Neural progenitor cell (in vitro differentiated cells): ENCODE measurements around the gene NCAM1. TPM values are rescaled to one million over a fixed set of nuclear protein-coding genes. Genes with fewer than 3 reads are reported as not detected.

Source experiments
- DNase-seq: peaks from one replicate; pipeline ENCODE4 v3.0.0-alpha.2; 2016; ENCODE audit warnings: low spot score
- H2AFZ ChIP-seq: fragments of 200-600 bp; sonication (generic); replicated peaks from 2 replicates; pipeline ENCODE4 v1.6.1; 2016; ENCODE audit warnings: antibody characterized with exemption
- H3F3A ChIP-seq: fragments of 200-600 bp; sonication (generic); 2 replicates; pipeline ENCODE4 v1.6.1; 2016; ENCODE audit warnings: antibody characterized with exemption, low read depth
- H3K27ac ChIP-seq: fragments of 200-600 bp; sonication (generic); 2 replicates; pipeline ENCODE4 v1.5.1; 2016; ENCODE audit warnings: mild to moderate bottlenecking
- H3K27me3 ChIP-seq: fragments of 200-600 bp; sonication (generic); 2 replicates; pipeline ENCODE4 v1.6.1; 2016; ENCODE audit warnings: mild to moderate bottlenecking, moderate library complexity
- H3K36me3 ChIP-seq: fragments of 200-600 bp; sonication (generic); 2 replicates; pipeline ENCODE4 v1.5.1; 2016
- H3K4me1 ChIP-seq: fragments of 200-600 bp; sonication (generic); 2 replicates; pipeline ENCODE4 v1.6.1; 2016; ENCODE audit warnings: mixed run types
- H3K4me2 ChIP-seq: fragments of 200-600 bp; sonication (generic); 2 replicates; pipeline ENCODE4 v1.6.1; 2016
- H3K4me3 ChIP-seq: fragments of 200-600 bp; sonication (generic); 2 replicates; pipeline ENCODE4 v1.5.1; 2016
- H3K79me2 ChIP-seq: fragments of 200-600 bp; sonication (generic); 2 replicates; pipeline ENCODE4 v1.6.1; 2016; ENCODE audit warnings: low read depth
- H3K9ac ChIP-seq: fragments of 200-600 bp; sonication (generic); 2 replicates; pipeline ENCODE4 v1.6.1; 2016
- H3K9me3 ChIP-seq: fragments of 200-600 bp; sonication (generic); 2 replicates; pipeline ENCODE4 v1.5.1; 2016; ENCODE audit warnings: low read depth
- H4K20me1 ChIP-seq: fragments of 200-600 bp; sonication (generic); 2 replicates; pipeline ENCODE4 v1.6.1; 2016; ENCODE audit warnings: low read depth
- H3K27ac Mint-ChIP-seq: 3 replicates; pipeline ENCODE4 v1.8.0; 2021; ENCODE audit warnings: mixed read lengths
- H3K27me3 Mint-ChIP-seq: 2 replicates; pipeline ENCODE4 v1.8.0; 2022; ENCODE audit warnings: low read depth, mild to moderate bottlenecking, inconsistent platforms, moderate library complexity, mixed read lengths; ENCODE audit not compliant: insufficient read depth
- H3K36me3 Mint-ChIP-seq: 3 replicates; pipeline ENCODE4 v1.8.0; 2021; ENCODE audit warnings: mixed read lengths
- H3K4me1 Mint-ChIP-seq: 3 replicates; pipeline ENCODE4 v1.8.0; 2021; ENCODE audit warnings: mixed read lengths
- H3K4me3 Mint-ChIP-seq: 3 replicates; pipeline ENCODE4 v1.8.0; 2021; ENCODE audit warnings: mild to moderate bottlenecking, moderate library complexity, mixed read lengths
- H3K9me3 Mint-ChIP-seq: 3 replicates; pipeline ENCODE4 v1.8.0; 2020; ENCODE audit warnings: mixed read lengths
- CTCF ChIP-seq: fragments of 200-600 bp; sonication (generic); IDR thresholded peaks from 2 replicates; pipeline ENCODE4 v1.5.1; 2017; ENCODE audit warnings: antibody characterized with exemption, mild to moderate bottlenecking
- EZH2 ChIP-seq: fragments of 200-600 bp; sonication (generic); IDR thresholded peaks from 2 replicates; pipeline ENCODE4 v1.6.1; 2017; ENCODE audit warnings: antibody characterized with exemption, mild to moderate bottlenecking, moderate library complexity
- EZH2phosphoT487 ChIP-seq: fragments of 200-600 bp; sonication (generic); IDR thresholded peaks from 2 replicates; pipeline ENCODE4 v1.6.1; 2017; ENCODE audit warnings: antibody characterized with exemption
- total RNA-seq: library from RNA; depleted of rRNA; stranded (reverse); fragments of >200 nt; gene quantifications from 2 replicates; pipeline ENCODE4 v1.2.3, GENCODE V29; 2015; ENCODE audit warnings: low replicate concordance

Gene NCAM1
- total RNA-seq, 1 donor from 2014 or later, result 17.5 TPM

- Mint-ChIP-seq H3K4me3 (no peak overlapping the region), H3K4me1 (peaks cover 4% of the 10 kb centered on the region), H3K36me3 (no peaks in the 10 kb centered on the region), H3K27me3 (no peaks in the 10 kb centered on the region), H3K27ac (no peak overlapping the region), H3K9me3 (no peaks in the 10 kb centered on the region)
- Histone ChIP-seq H3K4me2 (no peak overlapping the region), H3K27me3 (no peaks in the 10 kb centered on the region), H3K4me3 (no peak overlapping the region), H3K9ac (no peak overlapping the region), H4K20me1 (no peaks in the 10 kb centered on the region), H3F3A (no peaks in the 10 kb centered on the region), H3K4me1 (no peaks in the 10 kb centered on the region), H2AFZ (no peak overlapping the region), H3K36me3 (no peaks in the 10 kb centered on the region), H3K79me2 (no peaks in the 10 kb centered on the region), H3K9me3 (no peaks in the 10 kb centered on the region), H3K27ac (no peak overlapping the region)
- no peak for DNase-seq
- TF ChIP-seq EZH2phosphoT487, result no peak
- TF ChIP-seq CTCF, result no peak
- no peak for TF ChIP-seq EZH2
Measured at GRCh38 chr11:113077379-113077778, 116.2 kb downstream of the NCAM1 start.

- Mint-ChIP-seq H3K27ac (no peak overlapping the region), H3K27me3 (peaks cover 5% of the 10 kb centered on the region), H3K9me3 (no peaks in the 10 kb centered on the region), H3K4me3 (no peak overlapping the region), H3K36me3 (no peaks in the 10 kb centered on the region), H3K4me1 (peaks cover 26% of the 10 kb centered on the region)
- H3K4me3 ChIP-seq, result no peak overlapping the region
- no peak overlapping the region for H3K27ac ChIP-seq
- no peaks in the 10 kb centered on the region for H3K79me2 ChIP-seq
- no peak overlapping the region for H2AFZ ChIP-seq
- H3K27me3 ChIP-seq, result no peaks in the 10 kb centered on the region
- H3K9me3 ChIP-seq, result no peaks in the 10 kb centered on the region
- H3K9ac ChIP-seq, result no peak overlapping the region
- TF ChIP-seq CTCF, result no peak
- no peak for DNase-seq
- H3K4me1 ChIP-seq, result peaks cover 11% of the 10 kb centered on the region
- H4K20me1 ChIP-seq, result no peaks in the 10 kb centered on the region
- H3K36me3 ChIP-seq, result no peaks in the 10 kb centered on the region
- no peaks in the 10 kb centered on the region for H3F3A ChIP-seq
- H3K4me2 ChIP-seq, result no peak overlapping the region
Measured at GRCh38 chr11:113082341-113082955, 121.2 kb downstream of the NCAM1 start.

- peaks cover 7% of the 10 kb centered on the region for H3K27me3 Mint-ChIP-seq
- H3K36me3 ChIP-seq, result no peaks in the 10 kb centered on the region
- H4K20me1 ChIP-seq, result no peaks in the 10 kb centered on the region
- no peaks in the 10 kb centered on the region for H3K36me3 Mint-ChIP-seq
- peaks cover 21% of the 10 kb centered on the region for H3K4me1 ChIP-seq
- no peak overlapping the region for H3K4me2 ChIP-seq
- no peak overlapping the region for H3K4me3 Mint-ChIP-seq
- peaks cover 32% of the 10 kb centered on the region for H3K4me1 Mint-ChIP-seq
- no peak overlapping the region for H3K4me3 ChIP-seq
- H2AFZ ChIP-seq, result no peak overlapping the region
- no peak for DNase-seq
- no peak overlapping the region for H3K27ac Mint-ChIP-seq
- no peaks in the 10 kb centered on the region for H3K9me3 Mint-ChIP-seq
- H3K27ac ChIP-seq, result no peak overlapping the region
- no peaks in the 10 kb centered on the region for H3K9me3 ChIP-seq
- H3K27me3 ChIP-seq, result no peaks in the 10 kb centered on the region
- no peak overlapping the region for H3K9ac ChIP-seq
- TF ChIP-seq EZH2 (no peak), CTCF (no peak), EZH2phosphoT487 (no peak)
- H3F3A ChIP-seq, result no peaks in the 10 kb centered on the region
- H3K79me2 ChIP-seq, result no peaks in the 10 kb centered on the region
Measured at GRCh38 chr11:113083571-113083970, 122.4 kb downstream of the NCAM1 start.
